DMS79 treated with DMSO at 0.1 percent for 48 hours (cell line): ENCODE measurements around the gene CDY1B.
"Not testable (repeated sequence)": the region's sequence is repeated elsewhere in the genome, so short reads cannot be mapped to it uniquely, and the experiment has no call there.

Experiments used
- DNase-seq: peaks from one replicate; lab custom pipeline; 2025; lab: John Stamatoyannopoulos, UW

The CDY1B gene, protein sequence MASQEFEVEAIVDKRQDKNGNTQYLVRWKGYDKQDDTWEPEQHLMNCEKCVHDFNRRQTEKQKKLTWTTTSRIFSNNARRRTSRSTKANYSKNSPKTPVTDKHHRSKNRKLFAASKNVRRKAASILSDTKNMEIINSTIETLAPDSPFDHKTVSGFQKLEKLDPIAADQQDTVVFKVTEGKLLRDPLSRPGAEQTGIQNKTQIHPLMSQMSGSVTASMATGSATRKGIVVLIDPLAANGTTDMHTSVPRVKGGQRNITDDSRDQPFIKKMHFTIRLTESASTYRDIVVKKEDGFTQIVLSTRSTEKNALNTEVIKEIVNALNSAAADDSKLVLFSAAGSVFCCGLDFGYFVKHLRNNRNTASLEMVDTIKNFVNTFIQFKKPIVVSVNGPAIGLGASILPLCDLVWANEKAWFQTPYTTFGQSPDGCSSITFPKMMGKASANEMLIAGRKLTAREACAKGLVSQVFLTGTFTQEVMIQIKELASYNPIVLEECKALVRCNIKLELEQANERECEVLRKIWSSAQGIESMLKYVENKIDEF

DNA sequence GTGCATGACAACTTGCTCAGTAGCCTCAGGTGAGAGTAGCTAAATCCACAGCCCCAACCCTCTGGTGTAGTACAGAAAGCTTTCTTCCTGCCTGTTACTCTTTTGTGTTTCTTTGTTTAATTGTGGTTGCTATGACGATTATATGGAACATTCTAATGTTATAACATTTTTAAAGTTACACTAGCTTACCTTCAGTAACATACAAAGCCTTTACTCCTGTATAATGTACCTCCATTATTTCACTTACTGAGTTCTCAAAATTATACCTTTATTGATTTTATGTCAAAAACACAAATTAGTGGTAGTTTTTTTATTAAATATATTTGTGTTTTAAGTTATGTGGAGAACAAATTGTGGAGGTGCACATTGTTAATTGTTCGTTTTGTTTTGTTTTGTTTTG, at the start of gene CDY1B:
TSS of gene CDY1B (minus strand) at position 101 of the 400 bp plus-strand sequence. CDS start 331 bp downstream, outside the sequence.
- not testable (repeated sequence) for DNase-seq

DNA sequence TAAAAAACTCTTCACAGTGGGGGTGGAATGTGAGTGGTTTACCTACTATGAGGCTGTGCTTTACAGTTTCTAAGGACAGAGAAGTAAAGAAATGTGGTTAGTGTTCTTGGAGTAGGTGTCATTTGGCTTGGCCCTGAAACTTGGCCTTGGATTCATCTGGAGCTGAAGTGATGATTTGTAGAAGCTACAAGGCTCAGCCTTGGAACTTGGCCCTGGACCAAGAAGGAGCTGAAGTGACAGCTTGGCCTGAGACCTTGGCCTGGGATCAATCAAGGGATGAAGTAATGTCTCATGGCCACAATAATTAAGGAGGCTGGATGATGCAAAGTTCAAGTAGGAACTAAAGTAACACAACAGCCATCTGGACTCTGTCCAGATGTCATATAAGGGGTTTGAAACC, 1.7 kb upstream of the CDY1B start:
- DNase-seq: not testable (repeated sequence)

DNA sequence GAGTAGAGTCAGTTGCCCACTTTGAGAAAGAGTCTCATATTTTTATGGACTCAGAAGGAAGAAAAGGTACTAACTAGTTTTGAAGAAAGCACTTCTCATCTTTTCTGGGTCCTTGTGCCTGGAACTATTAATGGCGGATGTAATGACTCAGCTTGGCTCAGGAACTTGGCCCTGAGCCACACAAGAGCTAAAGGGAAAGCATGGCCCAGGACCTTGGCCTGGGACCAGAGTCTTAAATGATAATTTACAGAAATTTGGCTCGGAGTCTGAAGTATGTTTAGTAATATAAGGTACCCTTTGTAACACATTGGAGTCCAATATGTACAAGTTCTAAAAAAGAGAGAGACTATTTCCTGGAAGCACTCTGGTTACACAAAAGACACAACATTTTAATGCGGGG, 4.6 kb downstream of the CDY1B start:
- DNase-seq: not testable (repeated sequence)

DNA sequence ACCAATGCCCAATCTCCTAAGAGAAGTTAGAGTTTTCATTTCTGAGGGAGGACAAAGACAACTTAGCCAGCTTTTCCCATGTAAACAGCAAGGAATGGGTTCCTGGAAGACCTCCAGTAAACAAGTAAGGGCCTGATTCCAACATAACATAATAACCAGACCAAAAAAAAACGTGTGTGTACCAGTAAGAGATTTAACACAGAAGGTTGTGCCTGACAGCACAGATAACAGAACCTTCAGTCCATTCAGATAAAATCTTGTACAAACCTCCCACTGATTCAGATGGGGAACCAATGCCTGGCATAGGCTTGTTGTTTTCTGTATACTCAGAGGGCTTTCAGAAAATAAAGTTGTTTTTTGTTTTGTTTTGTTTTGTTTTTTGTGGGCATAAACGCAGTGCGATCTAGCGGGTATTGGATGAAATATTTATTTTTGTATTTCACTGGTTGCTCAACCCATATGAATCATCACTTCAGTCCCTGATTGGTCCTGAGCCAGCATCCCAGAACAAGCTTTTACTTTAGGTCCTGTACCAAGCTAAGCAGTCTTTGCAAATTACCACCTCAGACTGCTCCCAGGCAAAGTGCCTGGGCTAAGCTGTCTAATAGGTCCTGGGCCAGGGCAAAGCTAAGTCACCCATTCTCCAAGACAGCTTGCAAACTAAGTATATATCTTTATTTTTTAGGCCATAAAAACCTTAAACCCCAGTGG, 8.7 kb downstream of the CDY1B start:
- not testable (repeated sequence) for DNase-seq

DNA sequence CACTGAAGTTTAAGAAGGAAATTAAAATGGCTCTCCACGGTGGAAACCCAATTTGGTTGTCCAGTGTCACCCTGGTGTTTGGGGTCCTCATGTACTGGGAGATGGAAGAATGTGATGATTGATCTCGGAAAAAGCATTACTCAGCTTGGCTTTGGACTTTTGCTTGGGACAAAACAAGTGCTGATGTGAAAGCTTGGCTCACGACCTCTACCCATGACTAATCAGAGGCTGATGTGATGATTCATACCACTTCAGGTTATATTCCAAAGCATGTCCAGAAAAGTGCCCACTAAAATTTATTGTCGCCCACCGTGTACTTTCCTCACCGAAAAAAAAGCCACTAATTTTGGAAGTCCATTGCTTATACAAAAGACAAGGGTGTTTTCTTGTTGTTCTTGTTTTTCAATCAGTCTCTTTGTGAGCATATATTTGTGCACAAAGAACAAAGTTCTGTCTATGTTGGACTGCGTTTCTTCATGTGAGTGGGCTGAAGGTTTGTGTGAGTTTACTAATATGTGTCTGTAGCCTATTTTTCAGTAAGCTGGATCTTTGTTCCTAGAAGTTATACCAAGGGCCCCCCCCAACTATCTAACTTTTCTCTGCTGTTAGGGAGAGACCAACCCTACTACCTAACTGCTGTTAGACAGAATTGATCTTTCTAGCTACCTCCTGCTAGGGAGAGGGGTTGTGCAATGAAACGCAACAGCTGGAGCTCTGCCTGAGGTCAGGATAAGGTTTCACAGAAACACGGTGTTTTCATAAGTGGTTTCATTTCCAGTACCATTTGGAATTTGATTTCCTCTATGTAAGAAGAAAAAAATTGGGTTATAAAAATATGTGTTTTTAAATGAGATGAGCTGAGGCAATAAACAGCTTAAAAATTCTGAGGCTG, 21.4 kb downstream of the CDY1B start:
- not testable (repeated sequence) for DNase-seq
